K562 (cell line): ENCODE measurements around the gene AHCYL2. TPM values are rescaled to one million over a fixed set of nuclear protein-coding genes. Genes with fewer than 3 reads are reported as not detected.
A peak's percentile ranks its signal among the peaks of the same experiment; 100 is the strongest.

Source experiments
- ATAC-seq: fragments of 200-7000 bp; cut with Tn5 transposase; 3 replicates; pipeline ENCODE4 v1.9.1; 2020; ENCODE audit warnings: moderate library complexity
- BruUV-seq: library from RNA; stranded (reverse); fragments of 400-500 nt; replicated peaks from 2 replicates; lab custom pipeline; 2021; lab: Mats Ljungman, UMichigan
- CTCF ChIA-PET: fragments of 300-600 bp; formaldehyde crosslinking; extraction: SDS; loops from one replicate; lab custom pipeline; 2021; ENCODE audit warnings: low intra/inter-chr PET ratio; lab: Yijun Ruan, JAX
- POLR2A ChIA-PET: fragments of 300-600, 350-650 bp; sonication (Branson Sonifier 250); formaldehyde crosslinking; extraction: SDS; loops from one replicate; lab custom pipeline; 2021; ENCODE audit warnings: antibody characterized with exemption, inconsistent platforms; lab: Yijun Ruan, JAX
- DNase-seq, 4 experiments: peaks; one replicate each; pipeline versions ENCODE4 v3.0.0 to v3.0.0-alpha.2; 2011 to 2018; ENCODE audit warnings: low spot score in 3 of 4, mixed read lengths in 3 of 4; ENCODE audit errors: extremely low read depth in 1 of 4
- FAIRE-seq: peaks from 2 replicates; lab custom pipeline; 2011; peaks lifted over from hg19 to GRCh38; lab: Jason Lieb, UNC
- H2AFZ ChIP-seq: 2 replicates; pipeline ENCODE4 v1.6.0; 2011; ENCODE audit warnings: low read depth, low read length, control low read depth, inconsistent platforms
- H3K27ac ChIP-seq: fragments of 200-600 bp; 3 replicates; pipeline ENCODE4 v1.8.0; 2011; ENCODE audit warnings: low read depth, mild to moderate bottlenecking, control low read depth, inconsistent platforms, low read length, moderate library complexity, mixed read lengths; ENCODE audit errors: extremely low read depth
- H3K27me3 ChIP-seq, 2 experiments: fragments of 300-600 bp in 1 of 2; 2 replicates in 1 of 2; 3 replicates in 1 of 2; pipeline versions ENCODE4 v1.6.0 to v1.8.0; 2011; ENCODE audit warnings: inconsistent platforms in 2 of 2, low read length in 2 of 2, mild to moderate bottlenecking in 1 of 2, mixed read lengths in 1 of 2, moderate library complexity in 1 of 2; ENCODE audit not compliant: control insufficient read depth in 2 of 2, insufficient read depth in 2 of 2
- H3K36me3 ChIP-seq: fragments of 300-600 bp; 3 replicates; pipeline ENCODE4 v1.8.0; 2011; ENCODE audit warnings: mild to moderate bottlenecking, low read length, inconsistent platforms; ENCODE audit not compliant: control insufficient read depth, insufficient read depth
- H3K4me1 ChIP-seq, 2 experiments: fragments of 200-600 bp in 1 of 2; replicated peaks in 1 of 2; 2 replicates in 1 of 2; 3 replicates in 1 of 2; pipeline versions ENCODE4 v1.5.1 to v1.8.0; 2011; ENCODE audit warnings: inconsistent platforms in 2 of 2, low read length in 2 of 2, mild to moderate bottlenecking in 1 of 2, mixed read lengths in 1 of 2, moderate library complexity in 1 of 2; ENCODE audit not compliant: control insufficient read depth in 2 of 2, insufficient read depth in 2 of 2
- H3K4me2 ChIP-seq: 2 replicates; pipeline ENCODE4 v1.6.1; 2011; ENCODE audit warnings: low read length, control low read depth, inconsistent platforms, mixed read lengths; ENCODE audit not compliant: insufficient read depth
- H3K4me3 ChIP-seq: fragments of 200-600 bp; sonication (generic), shearing (Covaris generic); 2 replicates; pipeline ENCODE4 v1.5.1; 2016; ENCODE audit warnings: control low read depth, inconsistent platforms
- H3K79me2 ChIP-seq: fragments of 200-600 bp; 3 replicates; pipeline ENCODE4 v1.8.0; 2011; ENCODE audit warnings: low read length, inconsistent platforms; ENCODE audit not compliant: control insufficient read depth, insufficient read depth
- H3K9ac ChIP-seq, 2 experiments: 2 replicates each; pipeline versions ENCODE4 v1.6.0 to v1.6.1; 2011; ENCODE audit warnings: low read depth in 2 of 2, low read length in 2 of 2, control low read depth in 1 of 2, inconsistent platforms in 1 of 2, mild to moderate bottlenecking in 1 of 2, mixed read lengths in 1 of 2; ENCODE audit not compliant: insufficient read depth in 1 of 2
- H3K9me1 ChIP-seq: one replicate; pipeline ENCODE4 v1.6.0; 2011; ENCODE audit warnings: inconsistent platforms, mild to moderate bottlenecking, low read length, moderate library complexity; ENCODE audit not compliant: control insufficient read depth, insufficient read depth
- H3K9me3 ChIP-seq: replicated peaks from 2 replicates; pipeline ENCODE4 v1.5.1; 2011; ENCODE audit warnings: low read depth, low read length, inconsistent platforms; ENCODE audit not compliant: control insufficient read depth, insufficient read depth
- H4K20me1 ChIP-seq: replicated peaks from 2 replicates; pipeline ENCODE4 v1.6.1; 2011; ENCODE audit warnings: low read length, inconsistent platforms, mixed read lengths; ENCODE audit not compliant: control insufficient read depth, insufficient read depth
- ARHGAP35 ChIP-seq: fragments of 450-650 bp; IDR thresholded peaks from 2 replicates; pipeline ENCODE4 v1.6.1; 2018; ENCODE audit not compliant: partially characterized antibody
- C11orf30 ChIP-seq: fragments of 450-650 bp; IDR thresholded peaks from 2 replicates; pipeline ENCODE4 v1.6.1; 2016; ENCODE audit warnings: low read depth, mild to moderate bottlenecking
- DACH1 ChIP-seq: fragments of 450-650 bp; IDR thresholded peaks from 2 replicates; pipeline ENCODE4 v1.6.1; 2018; ENCODE audit not compliant: partially characterized antibody
- DMBX1 ChIP-seq: fragments of 250-450 bp; sonication (Bioruptor Pico); IDR thresholded peaks from 2 replicates; pipeline ENCODE4 v1.8.0; 2022; ENCODE audit warnings: inconsistent platforms, mild to moderate bottlenecking, moderate library complexity, borderline replicate concordance
- EGR1 ChIP-seq: fragments of 450-650 bp; conservative IDR thresholded peaks from 2 replicates; pipeline ENCODE4 v1.6.1; 2017; ENCODE audit warnings: mild to moderate bottlenecking
- MAFG ChIP-seq: fragments of 450-650 bp; conservative IDR thresholded peaks from 2 replicates; pipeline ENCODE4 v1.6.1; 2016; ENCODE audit warnings: missing genetic modification characterization, missing compliant biosample characterization
- MYBL2 ChIP-seq, 2 experiments: fragments of 450-650 bp in 1 of 2; sonication (generic) in 1 of 2; formaldehyde crosslinking in 1 of 2; IDR thresholded peaks; 2 replicates each; pipeline versions ENCODE4 v1.6.1 to v1.8.1; 2017 to 2022; ENCODE audit warnings: borderline replicate concordance in 1 of 2, inconsistent platforms in 1 of 2, low read depth in 1 of 2, mild to moderate bottlenecking in 1 of 2, missing genetic modification reagents in 1 of 2, moderate library complexity in 1 of 2
- RBM22 ChIP-seq: fragments of 200-400 bp; formaldehyde crosslinking; IDR thresholded peaks from 2 replicates; pipeline ENCODE4 v1.6.1; 2018; ENCODE audit warnings: low read length, low read depth; ENCODE audit not compliant: poor library complexity, severe bottlenecking
- SIN3B ChIP-seq: fragments of 450-650 bp; IDR thresholded peaks from 2 replicates; pipeline ENCODE4 v1.6.1; 2017; ENCODE audit warnings: low read depth, mild to moderate bottlenecking, moderate library complexity
- SRSF7 ChIP-seq: fragments of 200-400 bp; formaldehyde crosslinking; optimal IDR thresholded peaks from 2 replicates; pipeline ENCODE3; 2017; ENCODE audit warnings: mild to moderate bottlenecking, low read depth, low read length
- STAT5A ChIP-seq: IDR thresholded peaks from 2 replicates; pipeline ENCODE4 v1.6.1; 2012; ENCODE audit warnings: low read length, inconsistent platforms, borderline replicate concordance
- YY1 ChIP-seq, 3 experiments: IDR thresholded peaks; 2 replicates each; pipeline ENCODE4 v1.6.1; 2011; ENCODE audit warnings: low read length in 2 of 3, mild to moderate bottlenecking in 2 of 3, moderate library complexity in 2 of 3, borderline replicate concordance in 1 of 3, control low read depth in 1 of 3, low read depth in 1 of 3; ENCODE audit not compliant: insufficient read depth in 3 of 3, insufficient replicate concordance in 2 of 3, control insufficient read depth in 1 of 3, insufficient read length in 1 of 3; ENCODE audit errors: extremely low read depth in 1 of 3
- ZNF316 ChIP-seq: fragments of 450-650 bp; IDR thresholded peaks from 2 replicates; pipeline ENCODE4 v1.6.1; 2016
- ZNF785 ChIP-seq: fragments of 250-450 bp; sonication (Bioruptor Pico); IDR thresholded peaks from 2 replicates; pipeline ENCODE4 v1.4.0; 2020; ENCODE audit warnings: mild to moderate bottlenecking
- WGBS: fragments of 100-300 bp; shearing (Covaris generic); methylation state at CpG from one replicate; pipeline ENCODE4 v1.1.6; 2016; ENCODE audit warnings: low coverage, mixed read lengths; ENCODE audit not compliant: insufficient coverage; ENCODE audit errors: missing lambda C conversion rate; 5-methylcytosine and 5-hydroxymethylcytosine counted together
- in situ Hi-C: fragments of 300-500 bp; cut with MboI; formaldehyde crosslinking; loops from 4 replicates; pipeline ENCODE4 v1.15.0; 2018; ENCODE audit warnings: inconsistent platforms, mixed read lengths
- intact Hi-C: fragments of 100-400 bp; cut with micrococcal nuclease; formaldehyde crosslinking; loops from 2 replicates; pipeline ENCODE4 v1.14.2; 2022
- polyA plus RNA-seq, 8 experiments: library from polyadenylated mRNA; depleted of rRNA in 4 of 8; stranded (reverse) in 5 of 8; unstranded in 3 of 8; fragments of >200 nt; fragmentation: Nextera tagmentation in 2 of 8; fragmentation: Illumina TruSeq in 1 of 8; extraction: Ambion mirVana in 2 of 8; extraction: Trizol in 1 of 8; gene quantifications; 2 replicates each; pipeline versions ENCODE4 v1.2.1 to v1.2.3, GENCODE V29; 2011 to 2014; ENCODE audit warnings: inconsistent platforms in 1 of 8, missing spikeins in 1 of 8
- total RNA-seq, 7 experiments: library from RNA; depleted of rRNA in 6 of 7; stranded (reverse); fragments of >200 nt in 6 of 7; fragmentation: Illumina TruSeq in 2 of 7; extraction: Trizol in 2 of 7; gene quantifications; 2 replicates each; pipeline versions ENCODE4 v1.2.1 to v1.2.3, GENCODE V29; 2011 to 2021; ENCODE audit warnings: low replicate concordance in 1 of 7
- TF ChIP-seq, protein P1 (sequence below): sonication (generic); formaldehyde crosslinking; IDR thresholded peaks from 2 replicates; pipeline ENCODE4 v1.4.0; 2020; ENCODE audit warnings: mild to moderate bottlenecking, missing genetic modification reagents
- TF ChIP-seq, protein P2 (sequence below): fragments of 450-650 bp; IDR thresholded peaks from 2 replicates; pipeline ENCODE4 v1.6.1; 2016
- TF ChIP-seq, protein P3 (sequence below): fragments of 250-450 bp; sonication (Bioruptor Pico); IDR thresholded peaks from 2 replicates; pipeline ENCODE4 v1.8.0; 2022; ENCODE audit warnings: moderate library complexity, mild to moderate bottlenecking, inconsistent platforms

AHCYL2 gene
- total and polyA plus RNA-seq, 9 of the 15 experiments (the other 6 are each of a cell fraction or from before 2014, with no cell fraction given) = 0.93 to 10.5 (median 5.2) TPM

DNA sequence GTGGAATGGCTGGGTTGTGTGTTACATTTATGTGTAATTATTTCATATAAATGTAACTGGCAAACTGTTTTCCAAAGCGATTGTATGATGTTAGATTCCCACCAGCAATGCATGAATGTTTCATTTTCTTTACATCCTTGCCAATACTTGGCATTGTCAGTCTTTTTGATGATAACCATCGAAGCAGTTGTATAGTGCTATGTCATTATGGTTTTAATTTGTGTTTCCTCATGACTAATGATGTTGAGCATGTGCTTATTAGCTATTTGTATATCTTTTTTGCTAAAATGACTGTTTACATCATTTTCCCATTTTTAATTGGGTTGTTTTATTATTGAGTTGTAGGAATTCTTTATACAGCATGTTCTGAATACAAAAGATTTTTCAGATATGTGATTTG is 22.3 kb downstream of the AHCYL2 start:
- POLR2A ChIA-PET = interaction anchor here (1.7 kb wide), 1 partner anchor 9 kb away, joined by 5 read pairs; no protein-coding TSS in a partner anchor

DNA sequence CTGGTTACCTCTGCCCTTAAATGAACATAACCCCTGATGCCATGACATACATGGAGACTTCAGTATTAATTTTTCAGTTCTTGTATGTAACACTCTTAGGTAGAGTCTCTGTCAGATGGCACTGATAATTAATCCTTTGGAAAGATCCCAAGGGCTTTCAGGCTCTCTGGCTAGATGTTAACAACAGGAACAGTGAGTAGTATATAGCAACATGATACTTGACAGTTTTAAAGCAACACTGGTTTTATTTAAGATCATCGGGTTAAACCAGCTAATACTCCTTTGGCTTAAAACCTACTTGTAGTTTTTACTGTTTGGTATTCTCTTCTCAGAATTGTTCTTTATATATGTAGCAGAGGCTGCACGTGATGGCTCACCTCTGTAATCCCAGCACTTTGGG is 27.3 kb downstream of the AHCYL2 start:
- Histone ChIP-seq H3K9me1 (no peaks in the 10 kb centered on the region), H3K79me2 (no peaks in the 10 kb centered on the region), H3K27me3 (no peaks in the 10 kb centered on the region), H3K9ac (no peak overlapping the region), H3K36me3 (no peaks in the 10 kb centered on the region), H3K27ac (no peak overlapping the region), H3K4me3 (no peak overlapping the region), H2AFZ (no peak overlapping the region), H4K20me1 (no peaks in the 10 kb centered on the region), H3K9me3 (no peaks in the 10 kb centered on the region), H3K4me2 (no peak overlapping the region), H3K4me1 (peaks cover 0 to 4% of the 10 kb centered on the region in 2 experiments; a peak in 1 of 5 replicates)
- in situ Hi-C loops = no loop called here
- ATAC-seq = no peak
- no peak for FAIRE-seq
- intact Hi-C loops = no loop called here
- 7% methylated on average over 2 of the region's 2 CpGs for WGBS
- CTCF ChIA-PET = no interaction called here
- no peak for DNase-seq
- no TSS peak for BruUV-seq
- POLR2A ChIA-PET = interaction anchor here (0.6 to 2.2 kb wide), 2 partner anchors 20 to 27 kb away, joined by 3 to 5 read pairs; partner anchors contain the start of gene AHCYL2
- TF ChIP-seq SIN3B = no peak
- TF ChIP-seq, protein P1, sequence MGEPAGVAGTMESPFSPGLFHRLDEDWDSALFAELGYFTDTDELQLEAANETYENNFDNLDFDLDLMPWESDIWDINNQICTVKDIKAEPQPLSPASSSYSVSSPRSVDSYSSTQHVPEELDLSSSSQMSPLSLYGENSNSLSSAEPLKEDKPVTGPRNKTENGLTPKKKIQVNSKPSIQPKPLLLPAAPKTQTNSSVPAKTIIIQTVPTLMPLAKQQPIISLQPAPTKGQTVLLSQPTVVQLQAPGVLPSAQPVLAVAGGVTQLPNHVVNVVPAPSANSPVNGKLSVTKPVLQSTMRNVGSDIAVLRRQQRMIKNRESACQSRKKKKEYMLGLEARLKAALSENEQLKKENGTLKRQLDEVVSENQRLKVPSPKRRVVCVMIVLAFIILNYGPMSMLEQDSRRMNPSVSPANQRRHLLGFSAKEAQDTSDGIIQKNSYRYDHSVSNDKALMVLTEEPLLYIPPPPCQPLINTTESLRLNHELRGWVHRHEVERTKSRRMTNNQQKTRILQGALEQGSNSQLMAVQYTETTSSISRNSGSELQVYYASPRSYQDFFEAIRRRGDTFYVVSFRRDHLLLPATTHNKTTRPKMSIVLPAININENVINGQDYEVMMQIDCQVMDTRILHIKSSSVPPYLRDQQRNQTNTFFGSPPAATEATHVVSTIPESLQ (CRISPR knock-in tag) = no peak
- TF ChIP-seq, protein P2, sequence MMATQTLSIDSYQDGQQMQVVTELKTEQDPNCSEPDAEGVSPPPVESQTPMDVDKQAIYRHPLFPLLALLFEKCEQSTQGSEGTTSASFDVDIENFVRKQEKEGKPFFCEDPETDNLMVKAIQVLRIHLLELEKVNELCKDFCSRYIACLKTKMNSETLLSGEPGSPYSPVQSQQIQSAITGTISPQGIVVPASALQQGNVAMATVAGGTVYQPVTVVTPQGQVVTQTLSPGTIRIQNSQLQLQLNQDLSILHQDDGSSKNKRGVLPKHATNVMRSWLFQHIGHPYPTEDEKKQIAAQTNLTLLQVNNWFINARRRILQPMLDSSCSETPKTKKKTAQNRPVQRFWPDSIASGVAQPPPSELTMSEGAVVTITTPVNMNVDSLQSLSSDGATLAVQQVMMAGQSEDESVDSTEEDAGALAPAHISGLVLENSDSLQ = no peak
- TF ChIP-seq, protein P3, sequence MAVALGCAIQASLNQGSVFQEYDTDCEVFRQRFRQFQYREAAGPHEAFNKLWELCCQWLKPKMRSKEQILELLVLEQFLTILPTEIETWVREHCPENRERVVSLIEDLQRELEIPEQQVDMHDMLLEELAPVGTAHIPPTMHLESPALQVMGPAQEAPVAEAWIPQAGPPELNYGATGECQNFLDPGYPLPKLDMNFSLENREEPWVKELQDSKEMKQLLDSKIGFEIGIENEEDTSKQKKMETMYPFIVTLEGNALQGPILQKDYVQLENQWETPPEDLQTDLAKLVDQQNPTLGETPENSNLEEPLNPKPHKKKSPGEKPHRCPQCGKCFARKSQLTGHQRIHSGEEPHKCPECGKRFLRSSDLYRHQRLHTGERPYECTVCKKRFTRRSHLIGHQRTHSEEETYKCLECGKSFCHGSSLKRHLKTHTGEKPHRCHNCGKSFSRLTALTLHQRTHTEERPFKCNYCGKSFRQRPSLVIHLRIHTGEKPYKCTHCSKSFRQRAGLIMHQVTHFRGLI (CRISPR knock-in tag) = no peak
- TF ChIP-seq SRSF7 = no peak
- TF ChIP-seq DACH1 = no peak

More for the DNA sequence above, 22.3 kb downstream of the AHCYL2 start:
- peak; percentile 20; the same call in 1 of the 2 replicates for TF ChIP-seq C11orf30
- 0 out of 2 replicates have a peak, but pooled peaks have one; percentile 3 for TF ChIP-seq ZNF316
- no peak for TF ChIP-seq ZNF785 (CRISPR knock-in tag)
- TF ChIP-seq YY1 (IDR thresholded peaks at IDR 0.05; ENCODE audit: borderline replicate concordance in 1 of 3, control insufficient read depth in 1 of 3, extremely low read depth in 1 of 3, insufficient read depth in 3 of 3, insufficient read length in 1 of 3, insufficient replicate concordance in 2 of 3, low read depth in 1 of 3, low read length in 2 of 3) = no peak
- TF ChIP-seq STAT5A = no peak
- no peak for TF ChIP-seq EGR1
- TF ChIP-seq RBM22 = no peak
- no peak for TF ChIP-seq MYBL2 (IDR thresholded peaks at IDR 0.05; ENCODE audit: low read depth)
- no peak for TF ChIP-seq MYBL2 (CRISPR knock-in tag; IDR thresholded peaks at IDR 0.05; ENCODE audit: borderline replicate concordance)
- no peak for TF ChIP-seq ARHGAP35
- TF ChIP-seq MAFG = 0 out of 2 replicates have a peak, but pooled peaks have one; percentile 45
- TF ChIP-seq DMBX1 (CRISPR knock-in tag) = no peak
- TF ChIP-seq, all 486 proteins: peak for 3
- Histone ChIP-seq H2AFZ (no peak overlapping the region), H3K27me3 (no peaks in the 10 kb centered on the region), H3K79me2 (no peaks in the 10 kb centered on the region), H4K20me1 (no peaks in the 10 kb centered on the region), H3K36me3 (no peaks in the 10 kb centered on the region), H3K9ac (no peak overlapping the region), H3K4me2 (no peak overlapping the region), H3K9me3 (no peaks in the 10 kb centered on the region), H3K9me1 (no peaks in the 10 kb centered on the region), H3K4me1 (no peaks in the 10 kb centered on the region), H3K27ac (no peak overlapping the region), H3K4me3 (no peak overlapping the region)
- no TSS peak for BruUV-seq
- in situ Hi-C loops (no loop called here), intact Hi-C loops (no loop called here)
- DNase-seq (no peak), FAIRE-seq (no peak), ATAC-seq (no peak)
- 10% methylated on average over 2 of the region's 2 CpGs for WGBS
- CTCF ChIA-PET = interaction anchor here (0.6 kb wide), 1 partner anchor 96 kb away, joined by 3 read pairs; no protein-coding TSS in a partner anchor
